ENCODE results near the gene USO1. TPM values are rescaled to one million over a fixed set of nuclear protein-coding genes. Genes with fewer than 3 reads are reported as not detected.
A peak's percentile ranks its signal among the peaks of the same experiment; 100 is the strongest.
"Not testable (repeated sequence)": the region's sequence is repeated elsewhere in the genome, so short reads cannot be mapped to it uniquely, and the experiment has no call there.

USO1 gene
- polyA plus RNA-seq, 1 donor: 78.1 TPM

DNA sequence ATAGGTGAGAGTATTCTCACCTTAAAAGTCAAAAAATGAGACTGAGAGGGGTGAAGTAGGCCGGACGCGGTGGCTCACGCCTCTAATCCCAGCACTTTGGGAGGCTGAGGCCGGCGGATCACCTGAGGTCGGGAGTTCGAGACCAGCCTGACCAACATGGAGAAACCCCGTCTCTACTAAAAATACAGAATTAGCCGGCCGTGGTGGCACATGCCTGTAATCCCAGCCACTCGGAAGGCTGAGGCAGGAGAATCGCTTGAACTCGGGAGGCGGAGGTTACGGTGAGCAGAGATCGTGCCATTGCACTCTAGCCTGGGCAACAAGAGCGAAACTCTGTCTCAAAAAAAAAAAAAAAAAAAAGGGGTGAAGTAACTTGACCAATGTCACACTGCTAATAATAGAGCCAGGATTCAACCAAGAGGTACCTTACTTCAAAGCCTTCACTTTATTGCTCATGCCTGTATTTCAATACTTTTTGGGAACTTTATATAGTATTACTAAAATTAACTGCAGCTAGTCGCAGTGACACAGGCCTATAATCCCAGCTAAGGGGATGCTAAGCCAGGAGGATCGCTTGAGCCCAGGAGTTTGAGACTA, 1.7 kb downstream of the USO1 start:
- Histone ChIP-seq H3K4me3 (ENCODE audit: low read length) (peak overlapping the region; percentile 93), H3K4me1 (ENCODE audit: control insufficient read depth, insufficient read depth, low read length) (peaks cover 15% of the 10 kb centered on the region), H3K27ac (ENCODE audit: low read length) (peak overlapping the region; percentile 98)
- not testable (repeated sequence) for H3K9me3 ChIP-seq (ENCODE audit: control insufficient read depth, low read depth, low read length); DNase-seq; H3K36me3 ChIP-seq (ENCODE audit: control insufficient read depth, insufficient read depth, low read length); H3K27me3 ChIP-seq (ENCODE audit: control insufficient read depth, insufficient read depth, low read length)
- no CpG with 5 or more reads among the region's 20 CpGs for WGBS (ENCODE audit: insufficient coverage, low lambda C conversion rate)

DNA sequence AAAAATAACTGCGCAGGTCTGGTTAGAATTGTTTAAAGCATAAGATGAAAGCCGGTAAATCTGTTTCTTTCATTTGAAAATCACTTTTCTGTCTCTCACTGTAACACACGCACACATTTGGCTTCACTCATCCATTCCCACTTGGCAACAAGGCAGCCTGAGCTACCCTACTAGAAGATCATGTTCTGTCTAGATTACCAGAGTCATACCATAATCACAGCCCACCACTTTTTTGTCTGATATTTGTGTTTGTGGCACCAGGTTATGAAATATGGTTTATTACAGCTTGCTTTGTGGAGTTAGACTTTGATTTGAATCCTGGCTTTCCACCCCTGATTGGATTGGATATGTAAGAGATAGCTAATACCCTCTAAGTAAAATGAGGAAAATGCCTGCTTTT, 2.2 kb downstream of the USO1 start:
- Histone ChIP-seq H3K4me1 (ENCODE audit: control insufficient read depth, insufficient read depth, low read length) (peaks cover 15% of the 10 kb centered on the region), H3K27me3 (ENCODE audit: control insufficient read depth, insufficient read depth, low read length) (no peaks in the 10 kb centered on the region), H3K9me3 (ENCODE audit: control insufficient read depth, low read depth, low read length) (no peaks in the 10 kb centered on the region), H3K27ac (ENCODE audit: low read length) (no peak overlapping the region), H3K4me3 (ENCODE audit: low read length) (peak overlapping the region; percentile 93), H3K36me3 (ENCODE audit: control insufficient read depth, insufficient read depth, low read length) (no peaks in the 10 kb centered on the region)
- peak in 1 of 2 donors; percentile 22 for DNase-seq
- WGBS (ENCODE audit: insufficient coverage, low lambda C conversion rate): 100% methylated on average over 1 of the region's 3 CpGs

DNA sequence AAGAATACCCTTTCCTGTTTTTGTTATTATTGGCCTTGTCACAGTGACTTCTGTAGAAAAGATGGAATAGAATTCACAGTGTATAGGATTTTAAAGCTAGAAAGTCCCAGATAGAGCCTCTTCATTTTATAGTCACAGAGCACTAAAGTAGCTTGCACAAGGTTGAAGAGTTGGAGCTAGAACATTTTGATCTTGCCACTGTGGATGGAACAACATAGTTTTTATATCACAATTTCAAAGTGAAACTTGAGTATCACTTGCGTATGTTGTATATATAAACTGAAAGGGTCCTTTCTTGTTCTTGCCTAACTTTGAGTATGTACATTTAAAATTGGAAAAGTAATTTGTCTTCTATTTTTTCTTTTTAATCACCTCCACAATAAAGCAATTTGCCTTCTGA, 2.7 kb downstream of the USO1 start:
- no peaks in the 10 kb centered on the region for H3K27me3 ChIP-seq (ENCODE audit: control insufficient read depth, insufficient read depth, low read length)
- H3K4me1 ChIP-seq (ENCODE audit: control insufficient read depth, insufficient read depth, low read length): peaks cover 15% of the 10 kb centered on the region
- H3K4me3 ChIP-seq (ENCODE audit: low read length): no peak overlapping the region
- no peaks in the 10 kb centered on the region for H3K36me3 ChIP-seq (ENCODE audit: control insufficient read depth, insufficient read depth, low read length)
- WGBS (ENCODE audit: insufficient coverage, low lambda C conversion rate): no CpG with 5 or more reads among the region's 1 CpG
- no peak overlapping the region for H3K27ac ChIP-seq (ENCODE audit: low read length)
- no peaks in the 10 kb centered on the region for H3K9me3 ChIP-seq (ENCODE audit: control insufficient read depth, low read depth, low read length)
- no peak for DNase-seq

DNA sequence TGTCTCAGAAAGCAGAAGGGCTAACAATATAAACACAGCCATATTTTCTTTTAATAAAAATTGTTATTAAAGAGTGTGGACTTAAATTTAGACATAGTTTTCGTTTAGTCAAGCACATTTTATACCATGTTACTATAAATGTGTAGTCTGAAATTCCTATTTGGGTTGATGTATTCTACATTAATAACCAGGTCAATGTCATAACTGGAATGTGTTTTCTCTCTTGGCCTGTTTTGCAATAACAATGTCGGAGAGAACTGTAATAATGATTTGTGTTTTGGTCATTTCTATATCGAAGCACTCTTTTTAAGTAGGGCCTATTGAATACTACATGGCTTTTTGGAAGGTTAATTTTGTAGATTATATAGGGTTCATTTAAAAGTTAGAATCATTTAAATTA, 5.5 kb downstream of the USO1 start:
- Histone ChIP-seq H3K27ac (ENCODE audit: low read length) (no peak overlapping the region), H3K36me3 (ENCODE audit: control insufficient read depth, insufficient read depth, low read length) (no peaks in the 10 kb centered on the region), H3K4me3 (ENCODE audit: low read length) (no peak overlapping the region), H3K9me3 (ENCODE audit: control insufficient read depth, low read depth, low read length) (peaks cover 7% of the 10 kb centered on the region), H3K4me1 (ENCODE audit: control insufficient read depth, insufficient read depth, low read length) (peaks cover 7% of the 10 kb centered on the region), H3K27me3 (ENCODE audit: control insufficient read depth, insufficient read depth, low read length) (no peaks in the 10 kb centered on the region)
- no CpG with 5 or more reads among the region's 3 CpGs for WGBS (ENCODE audit: insufficient coverage, low lambda C conversion rate)
- no peak for DNase-seq

DNA sequence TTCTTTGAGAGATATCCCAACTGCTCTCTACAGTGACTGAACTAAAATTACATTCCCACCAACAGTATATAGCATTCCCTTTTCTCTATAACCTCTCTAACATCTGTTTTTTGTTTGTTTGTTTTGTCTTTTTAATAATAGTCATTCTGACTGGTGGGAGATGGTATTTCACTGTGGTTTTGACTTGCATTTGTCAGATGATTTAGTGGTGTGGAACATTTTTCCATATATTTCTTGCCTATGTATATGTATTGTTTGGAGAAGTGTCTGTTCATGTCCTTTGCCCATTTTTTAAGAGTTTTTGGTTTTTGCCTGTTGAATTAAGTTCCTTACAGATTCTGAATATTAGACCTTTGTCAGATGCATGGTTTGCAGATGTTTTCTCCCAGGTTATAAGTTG, 9.0 kb downstream of the USO1 start:
- H3K27me3 ChIP-seq (ENCODE audit: control insufficient read depth, insufficient read depth, low read length): no peaks in the 10 kb centered on the region
- H3K9me3 ChIP-seq (ENCODE audit: control insufficient read depth, low read depth, low read length): peaks cover 7% of the 10 kb centered on the region
- peaks cover 1% of the 10 kb centered on the region for H3K36me3 ChIP-seq (ENCODE audit: control insufficient read depth, insufficient read depth, low read length)
- H3K27ac ChIP-seq (ENCODE audit: low read length): no peak overlapping the region
- no peak for DNase-seq
- no peak overlapping the region for H3K4me3 ChIP-seq (ENCODE audit: low read length)
- H3K4me1 ChIP-seq (ENCODE audit: control insufficient read depth, insufficient read depth, low read length): no peaks in the 10 kb centered on the region

DNA sequence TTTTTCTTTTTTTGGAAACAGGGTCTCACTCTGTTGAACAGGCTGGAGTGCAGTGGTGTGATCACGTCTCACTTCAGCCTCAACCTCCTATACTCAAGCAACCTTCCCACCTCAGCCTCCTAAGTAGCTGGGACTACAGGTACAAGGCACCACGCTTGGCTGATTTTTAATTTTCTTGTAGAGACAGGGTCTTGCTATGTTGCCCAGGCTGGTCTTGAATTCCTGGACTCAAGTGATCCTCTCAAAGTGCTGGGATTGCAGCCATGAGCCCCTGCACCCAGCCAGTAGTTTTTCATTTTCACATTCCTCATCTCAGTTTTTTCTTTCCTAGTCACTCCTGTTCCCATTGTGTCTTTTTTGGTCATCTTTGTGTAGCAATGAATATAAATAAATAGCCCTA, 11.1 kb downstream of the USO1 start:
- Histone ChIP-seq H3K4me1 (ENCODE audit: control insufficient read depth, insufficient read depth, low read length) (no peaks in the 10 kb centered on the region), H3K27me3 (ENCODE audit: control insufficient read depth, insufficient read depth, low read length) (no peaks in the 10 kb centered on the region), H3K4me3 (ENCODE audit: low read length) (no peak overlapping the region), H3K36me3 (ENCODE audit: control insufficient read depth, insufficient read depth, low read length) (peaks cover 3% of the 10 kb centered on the region), H3K27ac (ENCODE audit: low read length) (no peak overlapping the region), H3K9me3 (ENCODE audit: control insufficient read depth, low read depth, low read length) (peaks cover 7% of the 10 kb centered on the region)
- DNase-seq: no peak
- WGBS (ENCODE audit: insufficient coverage, low lambda C conversion rate): no CpG with 5 or more reads among the region's 2 CpGs

DNA sequence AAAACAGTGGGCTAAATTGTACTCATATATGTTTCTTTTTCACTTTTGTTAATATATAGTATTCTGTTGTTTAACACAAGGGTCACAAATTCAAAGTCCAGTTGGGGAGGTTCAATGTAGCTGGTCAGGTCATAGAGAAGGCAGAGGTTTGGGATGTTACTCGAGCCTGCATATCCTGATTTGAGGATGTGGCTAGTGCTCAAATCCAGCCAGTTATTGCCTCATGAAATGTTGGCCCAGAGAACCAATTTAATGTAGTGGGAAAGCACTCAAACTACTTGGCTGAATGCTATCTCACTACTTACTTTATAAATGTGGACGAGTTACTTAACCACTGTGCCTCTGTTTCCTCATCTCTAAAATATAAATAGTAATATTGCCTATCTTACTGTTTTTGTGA, 12.5 kb downstream of the USO1 start:
- no peak for DNase-seq
- no peak overlapping the region for H3K27ac ChIP-seq (ENCODE audit: low read length)
- H3K36me3 ChIP-seq (ENCODE audit: control insufficient read depth, insufficient read depth, low read length): peaks cover 3% of the 10 kb centered on the region
- H3K27me3 ChIP-seq (ENCODE audit: control insufficient read depth, insufficient read depth, low read length): no peaks in the 10 kb centered on the region
- H3K4me1 ChIP-seq (ENCODE audit: control insufficient read depth, insufficient read depth, low read length): no peaks in the 10 kb centered on the region
- H3K4me3 ChIP-seq (ENCODE audit: low read length): no peak overlapping the region
- WGBS (ENCODE audit: insufficient coverage, low lambda C conversion rate): 100% methylated on average over 1 of the region's 2 CpGs
- peaks cover 7% of the 10 kb centered on the region for H3K9me3 ChIP-seq (ENCODE audit: control insufficient read depth, low read depth, low read length)

DNA sequence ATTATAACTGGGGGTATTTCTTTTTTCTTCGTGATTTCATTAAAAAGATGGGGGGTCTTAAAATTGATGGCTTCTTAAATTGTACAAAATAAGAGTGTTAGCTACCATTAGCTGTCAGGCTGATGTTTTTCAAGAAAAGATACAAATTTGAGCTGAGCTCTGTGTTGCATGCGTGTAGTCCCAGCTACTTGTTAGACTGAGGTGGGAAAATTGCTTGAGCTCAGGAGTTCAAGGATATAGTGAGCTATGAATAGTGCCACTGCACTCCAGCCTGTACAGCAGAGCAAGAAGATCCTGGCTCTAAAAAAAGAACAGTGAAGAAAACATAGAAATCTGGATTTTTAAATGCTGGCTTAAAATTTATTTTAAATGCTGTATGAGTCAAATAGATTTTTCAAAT, 13.0 kb downstream of the USO1 start:
- H3K36me3 ChIP-seq (ENCODE audit: control insufficient read depth, insufficient read depth, low read length): peaks cover 3% of the 10 kb centered on the region
- H3K9me3 ChIP-seq (ENCODE audit: control insufficient read depth, low read depth, low read length): peaks cover 7% of the 10 kb centered on the region
- H3K27ac ChIP-seq (ENCODE audit: low read length): no peak overlapping the region
- no peak for DNase-seq
- no peaks in the 10 kb centered on the region for H3K4me1 ChIP-seq (ENCODE audit: control insufficient read depth, insufficient read depth, low read length)
- 100% methylated on average over 1 of the region's 2 CpGs for WGBS (ENCODE audit: insufficient coverage, low lambda C conversion rate)
- H3K27me3 ChIP-seq (ENCODE audit: control insufficient read depth, insufficient read depth, low read length): no peaks in the 10 kb centered on the region
- H3K4me3 ChIP-seq (ENCODE audit: low read length): no peak overlapping the region

DNA sequence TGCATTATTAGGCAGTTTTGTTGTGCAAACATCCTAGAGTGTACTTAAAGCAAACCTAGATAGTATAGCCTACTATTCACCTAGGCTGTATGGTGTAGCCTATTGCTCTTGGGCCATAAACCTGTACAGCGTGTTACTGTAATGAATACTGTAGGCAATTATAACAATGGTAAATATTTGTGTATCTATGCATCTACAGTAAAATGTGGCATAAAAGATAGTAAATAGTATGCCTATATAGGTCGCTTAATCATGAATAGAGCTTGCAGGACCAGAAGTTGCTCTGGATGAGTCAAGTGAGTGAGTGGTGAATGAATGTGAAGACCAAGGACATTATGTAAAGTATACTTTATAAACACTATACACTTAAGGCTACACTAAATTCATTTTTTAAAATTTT, 16.6 kb downstream of the USO1 start:
- H3K36me3 ChIP-seq (ENCODE audit: control insufficient read depth, insufficient read depth, low read length): peaks cover 3% of the 10 kb centered on the region
- no peak overlapping the region for H3K4me3 ChIP-seq (ENCODE audit: low read length)
- peaks cover 12% of the 10 kb centered on the region for H3K4me1 ChIP-seq (ENCODE audit: control insufficient read depth, insufficient read depth, low read length)
- no peak overlapping the region for H3K27ac ChIP-seq (ENCODE audit: low read length)
- H3K9me3 ChIP-seq (ENCODE audit: control insufficient read depth, low read depth, low read length): no peaks in the 10 kb centered on the region
- WGBS (ENCODE audit: insufficient coverage, low lambda C conversion rate): no CpG with 5 or more reads among the region's 2 CpGs
- no peaks in the 10 kb centered on the region for H3K27me3 ChIP-seq (ENCODE audit: control insufficient read depth, insufficient read depth, low read length)
- peak in 1 of 2 donors; percentile 36 for DNase-seq

DNA sequence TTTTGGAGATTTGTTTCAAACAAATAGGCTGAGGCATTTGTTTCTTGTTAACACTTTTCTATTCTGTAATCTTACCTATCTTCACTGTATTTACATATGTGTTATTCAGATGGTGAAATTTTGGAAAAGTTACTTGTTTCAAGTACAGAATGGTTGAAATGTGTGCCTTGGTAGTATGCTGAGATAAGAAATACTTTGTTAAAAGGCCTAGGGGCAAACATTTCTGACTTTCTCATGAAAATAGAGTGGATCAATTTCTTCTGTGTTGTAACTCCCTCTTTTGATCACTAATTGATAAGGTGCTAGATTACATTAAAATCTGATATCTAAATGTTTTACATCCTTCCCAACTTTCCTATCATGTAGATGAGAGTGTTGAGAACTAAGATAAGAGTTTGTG, 18.1 kb downstream of the USO1 start:
- H3K36me3 ChIP-seq (ENCODE audit: control insufficient read depth, insufficient read depth, low read length): peaks cover 3% of the 10 kb centered on the region
- H3K4me1 ChIP-seq (ENCODE audit: control insufficient read depth, insufficient read depth, low read length): peaks cover 12% of the 10 kb centered on the region
- no peak for DNase-seq
- no peaks in the 10 kb centered on the region for H3K27me3 ChIP-seq (ENCODE audit: control insufficient read depth, insufficient read depth, low read length)
- H3K9me3 ChIP-seq (ENCODE audit: control insufficient read depth, low read depth, low read length): no peaks in the 10 kb centered on the region
- no peak overlapping the region for H3K4me3 ChIP-seq (ENCODE audit: low read length)
- no peak overlapping the region for H3K27ac ChIP-seq (ENCODE audit: low read length)

DNA sequence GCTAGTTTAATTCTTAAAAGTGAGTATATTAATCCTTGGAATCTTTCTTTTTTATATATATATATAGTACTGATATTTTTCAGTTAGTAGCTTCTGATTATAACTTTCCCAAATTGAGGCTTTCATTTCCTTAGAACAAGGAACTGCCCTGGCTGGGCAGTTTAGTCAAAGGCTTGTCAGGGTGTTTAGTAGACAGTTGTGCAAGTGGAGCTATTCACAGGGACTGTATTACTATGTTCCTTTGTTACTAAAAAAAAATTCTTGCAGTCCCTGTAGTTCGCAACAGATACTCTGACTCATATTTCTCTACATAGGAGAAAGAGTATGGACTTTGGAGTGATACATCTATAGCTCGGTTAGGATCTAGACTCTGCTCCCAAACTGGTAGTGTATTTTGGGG, 20.8 kb downstream of the USO1 start:
- no peaks in the 10 kb centered on the region for H3K9me3 ChIP-seq (ENCODE audit: control insufficient read depth, low read depth, low read length)
- H3K4me3 ChIP-seq (ENCODE audit: low read length): no peak overlapping the region
- peaks cover 12% of the 10 kb centered on the region for H3K4me1 ChIP-seq (ENCODE audit: control insufficient read depth, insufficient read depth, low read length)
- WGBS (ENCODE audit: insufficient coverage, low lambda C conversion rate): no CpG with 5 or more reads among the region's 2 CpGs
- DNase-seq: peak; percentile 38 to 76
- H3K27me3 ChIP-seq (ENCODE audit: control insufficient read depth, insufficient read depth, low read length): no peaks in the 10 kb centered on the region
- H3K36me3 ChIP-seq (ENCODE audit: control insufficient read depth, insufficient read depth, low read length): peaks cover 6% of the 10 kb centered on the region
- peak overlapping the region; percentile 71 for H3K27ac ChIP-seq (ENCODE audit: low read length)

Measured in large intestine (tissue), 3 donors.